ENCODE data around the gene ROBO1.

The ROBO1 gene

DNA sequence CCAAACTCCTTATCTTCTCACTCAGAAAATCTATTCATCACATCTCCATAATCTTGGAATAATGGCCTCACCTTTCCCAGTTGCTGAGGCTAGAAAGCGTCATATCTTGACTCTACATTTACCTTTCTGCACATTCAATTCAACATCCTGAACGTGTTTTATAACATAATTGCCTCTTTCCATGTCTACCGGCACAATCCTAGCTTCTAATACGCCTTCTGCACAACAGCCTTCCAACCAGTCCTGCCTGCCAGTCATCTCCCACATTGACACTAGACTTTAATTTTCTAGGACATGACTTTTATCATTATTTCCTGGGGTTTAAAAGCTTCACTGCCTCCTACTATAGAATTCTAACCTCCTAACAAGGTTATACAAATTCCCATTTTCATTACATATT is 906.6 kb downstream of the ROBO1 start:
- no peak for DNase-seq

DNA sequence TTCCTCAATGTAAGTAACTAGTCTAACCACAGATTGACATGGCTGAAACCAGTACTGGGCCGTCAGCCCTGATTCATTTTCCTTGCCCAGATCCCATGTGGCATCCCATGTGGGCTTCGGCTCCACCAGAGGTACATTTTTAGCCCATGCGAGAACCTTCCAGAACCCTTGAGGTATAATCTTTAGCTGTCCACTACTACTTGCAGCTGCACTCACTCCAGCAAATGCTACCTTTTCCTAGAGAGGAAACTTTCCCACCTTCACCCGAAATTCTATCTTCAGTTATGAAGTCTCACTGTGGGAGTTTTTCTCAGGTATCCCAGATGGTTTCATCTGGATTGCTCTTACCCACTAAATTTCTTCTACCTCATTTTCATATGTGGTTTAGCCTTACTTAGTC is 907.2 kb downstream of the ROBO1 start:
- no peak for DNase-seq

DNA sequence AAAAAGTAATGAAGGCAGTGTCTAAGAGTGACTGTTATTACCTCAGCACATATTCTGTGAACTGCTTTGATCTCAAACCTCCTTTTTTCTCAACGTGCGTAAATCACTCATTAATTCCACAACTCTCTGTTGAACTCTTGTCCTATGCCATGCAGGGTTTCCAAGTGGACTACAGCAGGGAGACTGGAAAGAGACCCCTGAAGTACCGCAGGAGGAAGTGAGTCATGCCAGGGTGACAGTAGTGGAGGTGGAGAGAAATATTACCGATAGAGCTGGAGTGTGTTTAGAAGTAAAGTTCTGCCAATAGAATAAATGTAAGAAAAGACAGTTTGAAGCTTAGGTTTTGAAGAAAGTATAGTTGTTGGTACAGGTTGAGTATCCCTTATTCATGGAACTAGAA is 908.9 kb downstream of the ROBO1 start:
- DNase-seq, result no peak

DNA sequence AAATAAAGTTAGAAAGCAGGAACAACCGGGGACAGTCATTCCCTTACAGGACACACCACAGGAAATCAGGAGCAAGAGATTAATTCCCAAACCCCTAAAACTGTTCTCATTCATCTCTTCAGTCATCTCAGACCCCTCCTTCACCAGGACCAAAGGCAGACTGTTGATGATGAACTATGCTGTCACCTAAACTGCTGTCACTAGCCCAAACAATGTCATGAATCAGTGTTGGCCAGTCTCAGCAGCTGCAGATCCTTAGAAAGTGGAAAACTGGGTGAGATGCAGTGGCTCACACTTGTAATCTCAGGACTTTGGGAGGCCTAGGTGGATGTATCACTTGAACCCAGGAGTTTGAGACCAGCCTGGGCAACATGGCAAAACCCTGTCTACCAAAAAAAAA is 909.6 kb downstream of the ROBO1 start:
- DNase-seq, result no peak

DNA sequence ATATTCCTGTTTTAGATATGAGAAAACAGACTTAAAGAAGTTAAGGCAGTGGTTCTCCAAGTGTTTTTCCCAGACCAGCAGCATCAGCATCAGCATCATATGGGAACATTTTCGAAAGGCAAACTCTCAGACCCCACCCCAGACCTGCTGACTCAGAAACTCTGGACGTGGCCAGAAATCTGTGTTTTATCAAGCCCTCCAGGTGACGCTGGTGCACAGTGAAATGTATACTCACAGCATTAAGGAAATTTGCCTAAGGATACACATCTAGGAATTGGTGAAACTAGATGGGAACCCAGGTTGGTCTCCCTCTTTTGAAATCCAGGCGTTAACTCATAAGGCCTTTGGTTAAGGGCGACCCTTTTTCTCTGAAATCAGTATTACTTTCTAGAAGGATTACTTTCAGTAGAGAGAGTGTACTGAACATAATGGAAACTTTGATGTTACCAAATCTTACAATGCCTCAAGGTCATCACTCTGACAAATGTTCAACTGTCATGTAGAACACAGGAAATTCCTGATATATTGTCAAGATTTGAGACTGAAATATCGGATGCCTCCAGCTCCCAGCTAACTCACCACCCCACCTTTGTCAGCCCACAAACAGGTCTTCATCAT is 910.2 kb downstream of the ROBO1 start:
- DNase-seq, result no peak

DNA sequence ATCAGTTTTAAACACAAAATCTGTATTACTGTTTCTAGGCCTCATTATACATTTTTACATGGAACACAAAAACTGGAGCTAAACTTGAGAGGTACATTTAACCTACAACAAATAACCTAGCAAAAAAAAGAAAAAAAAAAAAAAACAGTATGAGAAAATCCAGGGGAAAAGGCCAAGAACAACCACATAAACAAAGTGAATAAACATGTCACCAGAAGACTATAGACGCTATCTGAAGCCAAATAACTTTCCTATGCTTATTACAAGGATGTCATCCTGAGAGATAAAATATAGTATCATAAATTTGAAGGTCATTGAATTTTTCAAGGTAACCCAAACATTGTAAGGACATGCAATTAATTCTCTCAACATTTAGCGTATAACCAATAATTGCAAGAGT is 911.6 kb downstream of the ROBO1 start:
- DNase-seq, result no peak

DNA sequence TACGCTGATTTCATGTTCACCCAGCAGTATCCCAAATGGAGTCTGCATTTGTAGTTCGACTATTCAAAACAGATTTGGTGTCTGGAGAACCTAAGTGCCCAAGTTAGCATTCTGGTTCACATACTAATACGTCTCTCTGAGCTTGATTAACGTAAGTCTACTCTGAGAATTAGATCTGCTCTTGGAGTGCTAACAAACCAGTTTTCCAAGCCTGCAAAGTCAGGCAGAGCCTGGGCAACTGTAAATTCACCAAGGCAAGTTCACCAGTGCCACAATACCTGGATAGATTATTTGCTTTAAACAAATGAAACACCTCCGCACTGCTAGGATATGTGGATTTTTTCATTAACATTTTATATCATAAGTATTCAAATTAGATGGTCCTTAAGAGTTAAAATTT is 912.6 kb downstream of the ROBO1 start:
- no peak for DNase-seq

DNA sequence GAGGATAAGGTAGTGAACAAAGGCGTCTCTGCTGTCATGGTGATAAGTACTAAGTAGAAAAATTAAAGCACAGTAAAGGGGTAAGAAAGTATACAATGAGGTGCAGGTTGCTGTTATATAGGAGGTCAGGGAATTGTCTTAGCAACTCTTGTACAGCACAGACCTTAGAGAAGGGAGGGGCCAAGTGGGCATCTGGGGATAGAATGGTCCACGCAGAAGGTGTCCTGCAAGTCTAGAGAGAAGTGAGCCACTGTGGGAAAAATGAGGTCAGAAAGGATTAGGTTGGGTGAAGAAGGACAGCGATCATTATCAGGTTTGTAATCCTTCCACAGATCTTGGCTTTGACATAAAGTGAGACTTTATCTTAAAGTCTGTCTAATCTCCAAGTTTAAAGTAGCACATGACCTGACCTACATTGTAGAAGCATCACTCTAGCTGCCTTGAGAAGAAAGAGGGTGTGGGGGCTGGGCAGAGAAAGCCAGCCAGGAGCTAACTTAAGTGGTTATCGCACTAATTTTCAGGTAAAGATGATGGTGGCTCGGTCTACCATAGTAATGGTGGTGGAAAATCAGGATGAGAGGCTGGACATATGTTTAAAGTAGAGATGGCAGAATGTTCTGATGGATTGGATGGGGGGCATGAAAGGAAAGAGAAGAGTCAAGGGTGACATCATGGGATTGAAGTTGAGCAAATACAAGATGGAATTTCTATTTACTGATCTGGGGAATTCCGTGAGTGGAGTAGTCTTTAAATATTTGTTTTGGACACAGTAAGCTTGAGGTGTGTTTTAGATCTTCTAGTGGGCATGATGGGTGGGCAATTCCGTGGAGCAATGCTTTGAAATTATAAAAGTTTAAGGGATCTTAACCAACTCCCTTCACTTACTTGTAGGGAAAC is 919.2 kb downstream of the ROBO1 start:
- DNase-seq, result no peak

DNA sequence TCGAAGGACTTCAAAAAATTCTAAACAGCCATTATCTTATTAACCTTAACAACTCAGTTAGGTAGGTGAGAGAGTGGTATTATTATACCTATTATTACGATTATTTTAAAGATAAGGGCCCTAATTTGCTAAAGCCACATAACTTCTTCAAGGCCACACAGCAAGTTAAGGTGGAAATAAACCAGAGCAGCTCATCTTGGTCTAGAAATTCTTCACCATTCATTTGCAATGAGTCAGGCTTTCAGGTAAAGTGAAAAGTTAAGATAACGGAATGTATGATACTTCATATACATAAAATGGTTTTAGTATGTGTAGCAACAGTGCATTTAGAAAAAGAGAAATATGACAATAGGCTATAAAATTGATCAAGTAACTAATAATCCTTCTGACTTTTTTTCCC is 920.2 kb downstream of the ROBO1 start:
- DNase-seq, result no peak

DNA sequence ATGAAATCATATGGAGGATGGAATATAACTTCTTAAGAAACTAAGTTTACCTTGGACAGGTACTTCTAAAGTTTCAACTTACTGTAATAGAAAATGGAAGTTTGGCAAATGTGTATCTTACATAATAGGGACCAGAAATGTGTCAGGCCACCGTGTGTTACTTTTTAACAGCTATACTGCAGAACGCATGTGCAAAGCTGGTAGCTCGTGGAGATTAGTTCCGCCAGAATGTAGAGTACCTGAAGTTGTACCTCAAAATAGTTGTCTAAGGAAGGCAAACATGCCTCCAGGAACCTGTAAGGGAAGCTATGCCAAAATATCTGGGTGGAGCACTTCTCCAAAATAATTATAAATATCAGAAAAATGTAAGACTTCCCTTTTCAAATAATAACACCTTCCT is 920.6 kb downstream of the ROBO1 start:
- no peak for DNase-seq

DNA sequence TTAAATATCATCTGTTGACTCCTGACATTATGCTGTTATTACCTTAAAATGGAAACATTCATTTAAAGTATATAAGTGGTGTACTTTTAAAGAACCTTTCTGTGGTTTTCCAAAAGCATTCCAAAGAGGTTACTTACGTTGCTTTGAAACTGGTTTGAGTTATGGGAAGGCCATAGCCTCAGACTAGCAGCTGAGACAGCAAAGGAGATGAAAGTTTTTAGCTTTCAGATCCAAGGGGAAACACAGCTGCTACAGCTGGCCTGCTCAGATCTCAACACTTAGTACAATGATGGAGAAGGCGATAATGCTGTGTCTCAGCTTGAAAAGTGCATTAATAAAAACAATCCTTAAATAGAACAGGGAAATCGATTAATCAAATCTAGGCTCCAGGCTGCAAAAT is 921.1 kb downstream of the ROBO1 start:
- DNase-seq, result no peak

DNA sequence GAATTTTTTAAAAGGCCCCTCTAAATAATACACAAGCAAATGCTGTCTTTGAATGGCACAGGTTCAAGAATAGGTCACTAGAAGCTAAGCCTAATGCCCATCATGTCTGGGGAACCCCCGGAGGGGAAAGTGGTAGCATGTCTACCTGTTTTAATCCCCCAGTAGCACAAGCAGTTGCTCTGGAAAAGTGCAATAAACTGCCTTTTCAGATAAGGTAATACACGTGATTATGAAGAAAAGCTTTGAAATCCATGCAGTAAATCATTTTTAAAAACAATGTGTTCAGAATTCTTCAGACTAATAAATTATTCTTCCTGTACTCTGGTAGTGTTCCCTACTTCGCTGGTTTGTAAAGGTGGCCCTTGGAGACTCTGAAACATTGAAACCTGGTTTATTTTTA is 922.2 kb downstream of the ROBO1 start:
- no peak for DNase-seq

DNA sequence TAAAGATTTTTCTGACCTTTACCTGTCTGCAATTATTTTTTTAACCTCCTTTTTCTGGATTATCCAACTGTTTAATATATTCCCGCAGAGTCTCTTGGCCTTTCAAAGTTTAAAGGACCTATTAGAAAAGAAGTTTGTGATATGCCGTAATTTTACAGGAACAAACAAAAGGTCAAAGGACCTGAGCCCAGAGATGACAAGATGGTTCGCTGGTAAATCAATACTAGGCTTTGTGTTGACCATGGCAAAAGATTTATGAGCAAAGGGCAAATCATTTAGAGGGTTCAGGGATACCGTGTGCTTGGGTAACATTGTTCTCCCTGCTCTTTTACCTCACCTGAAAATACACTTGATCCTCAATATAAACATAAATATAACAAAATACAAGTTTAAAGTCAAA is 923.5 kb downstream of the ROBO1 start:
- no peak for DNase-seq

DNA sequence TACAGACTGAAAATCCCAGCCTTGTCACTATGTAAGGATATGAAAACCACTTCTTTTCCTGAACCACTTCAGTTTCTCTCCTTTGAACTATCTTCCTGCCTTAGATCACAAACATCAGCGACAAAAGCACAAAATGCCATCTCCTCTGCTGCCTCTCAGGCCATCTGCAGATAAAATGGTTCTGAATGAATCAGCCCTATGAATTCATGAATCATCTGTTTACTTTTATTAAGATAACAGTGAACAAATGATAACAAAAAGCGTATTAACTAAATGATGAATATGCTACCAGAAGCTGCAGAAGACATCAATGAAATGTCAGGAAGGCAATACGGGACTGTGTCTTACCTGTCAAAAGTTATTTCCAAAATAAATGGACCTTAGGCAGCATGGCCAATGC is 928.1 kb downstream of the ROBO1 start:
- DNase-seq, result no peak

DNA sequence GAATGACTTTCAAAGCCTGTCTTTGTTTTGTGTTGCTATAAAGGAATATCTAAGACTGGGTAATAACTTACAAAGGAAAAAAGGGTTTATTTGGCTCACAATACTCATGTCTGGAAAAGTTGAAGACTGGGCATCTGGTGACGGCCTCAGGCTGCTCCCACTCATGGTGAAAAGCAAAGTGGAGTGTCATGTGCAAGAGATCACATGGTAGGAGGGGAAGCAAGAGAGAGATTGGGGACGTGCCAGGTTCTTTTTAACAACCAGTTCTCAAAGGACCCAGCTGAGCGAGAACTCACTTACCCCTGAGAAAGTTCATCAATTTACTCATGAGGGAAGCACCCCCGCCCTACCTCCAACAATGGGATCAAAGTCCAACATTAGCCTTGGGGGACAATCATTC is 929.4 kb downstream of the ROBO1 start:
- DNase-seq, result no peak

DNA sequence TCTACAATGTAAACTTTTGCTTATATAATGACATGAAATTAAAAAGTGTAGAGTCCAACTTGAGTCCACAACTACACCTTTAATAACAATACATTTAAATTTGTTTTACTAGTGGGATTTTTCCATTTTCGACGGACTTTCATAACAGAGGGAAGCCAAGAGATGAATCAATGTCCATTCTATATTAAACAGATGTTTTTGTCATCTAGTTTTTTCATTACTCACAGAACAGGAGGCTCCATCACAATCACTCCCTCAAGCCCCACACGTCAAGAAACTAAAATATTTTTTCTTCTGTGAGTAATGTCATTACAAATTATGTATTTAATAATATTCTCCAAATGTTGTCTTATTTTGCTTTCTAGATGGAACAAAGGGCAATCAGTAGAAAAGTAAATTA is 932.9 kb downstream of the ROBO1 start:
- DNase-seq, result no peak

DNA sequence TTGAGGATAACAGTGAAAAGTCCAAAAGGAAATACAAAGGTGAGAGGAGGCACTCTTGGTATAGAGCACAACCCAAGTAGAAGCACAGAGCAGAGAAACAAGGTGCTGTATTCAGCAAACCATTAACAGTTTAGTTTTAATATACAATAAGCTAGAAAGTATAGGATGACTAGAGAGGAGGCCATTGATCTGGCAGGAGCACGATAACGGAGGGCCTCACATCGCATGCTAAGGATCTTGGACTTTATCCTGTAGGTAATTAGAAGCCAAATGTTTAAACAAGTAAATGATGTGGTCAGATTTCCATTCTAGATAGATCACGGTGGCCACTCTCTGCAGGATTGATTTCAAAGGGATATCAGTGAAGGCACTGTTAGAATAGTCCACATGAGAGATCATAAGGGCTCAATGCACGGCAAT is 935.0 kb downstream of the ROBO1 start:
- no peak for DNase-seq

DNA sequence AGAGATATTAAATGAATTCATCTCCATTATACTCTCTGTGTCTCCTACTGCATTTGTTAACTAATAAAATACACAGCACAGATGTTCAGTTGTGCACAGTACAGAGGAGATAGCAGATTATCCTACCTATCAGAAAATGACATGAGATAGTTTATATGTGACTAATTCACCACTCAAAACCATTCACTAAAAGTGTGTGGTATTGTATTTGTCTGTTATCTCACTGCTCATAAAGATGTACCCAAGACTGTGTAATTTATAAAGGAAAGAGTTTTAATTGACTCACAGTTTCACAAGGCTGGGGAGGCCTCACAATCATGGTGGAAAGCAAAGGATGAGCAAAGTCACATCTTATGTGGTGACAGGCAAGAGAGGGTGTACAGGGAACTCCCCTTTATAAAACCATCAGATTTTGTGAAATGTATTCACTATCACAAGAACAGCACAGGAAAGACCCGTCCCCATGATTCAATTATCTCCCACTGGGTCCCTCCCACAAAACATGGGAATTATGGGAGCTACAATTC is 936.3 kb downstream of the ROBO1 start:
- DNase-seq, result no peak

DNA sequence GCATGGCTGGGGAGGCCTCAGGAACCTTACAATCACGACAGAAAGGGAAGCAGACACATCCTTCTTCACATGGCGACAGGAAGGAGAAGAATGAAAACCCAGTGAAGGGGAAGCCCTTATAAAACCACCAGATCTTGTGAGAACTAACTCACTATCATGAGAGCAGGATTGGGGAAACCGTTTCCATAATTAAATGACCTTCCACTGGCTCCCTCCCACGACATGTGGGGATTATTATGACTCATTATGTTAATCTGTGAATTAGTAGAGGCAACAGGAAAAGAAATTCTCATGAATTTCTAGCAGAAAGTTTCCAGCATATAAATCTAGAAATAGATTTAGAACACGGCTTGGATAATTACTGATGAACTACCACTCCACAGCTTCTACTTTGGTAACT is 937.3 kb downstream of the ROBO1 start:
- DNase-seq, result no peak

DNA sequence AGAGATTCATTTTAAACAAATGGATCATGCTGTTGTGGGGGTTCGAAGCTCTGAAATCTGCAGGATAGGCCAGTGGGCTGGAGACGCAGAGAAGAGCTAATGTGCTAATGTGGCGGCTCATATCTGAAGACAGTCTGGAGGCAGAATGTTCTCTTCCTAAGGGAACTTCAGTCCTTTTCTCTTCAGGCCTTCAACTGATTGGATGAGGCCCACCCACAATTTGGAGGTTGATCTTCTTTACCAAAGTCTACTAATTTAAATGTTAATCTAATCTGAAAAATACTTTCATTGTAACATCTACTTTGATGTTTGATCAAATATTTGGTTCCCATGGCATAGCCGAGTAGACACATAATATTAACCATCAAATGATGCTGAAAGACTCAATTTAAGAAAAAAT is 940.2 kb downstream of the ROBO1 start:
- no peak for DNase-seq

DNA sequence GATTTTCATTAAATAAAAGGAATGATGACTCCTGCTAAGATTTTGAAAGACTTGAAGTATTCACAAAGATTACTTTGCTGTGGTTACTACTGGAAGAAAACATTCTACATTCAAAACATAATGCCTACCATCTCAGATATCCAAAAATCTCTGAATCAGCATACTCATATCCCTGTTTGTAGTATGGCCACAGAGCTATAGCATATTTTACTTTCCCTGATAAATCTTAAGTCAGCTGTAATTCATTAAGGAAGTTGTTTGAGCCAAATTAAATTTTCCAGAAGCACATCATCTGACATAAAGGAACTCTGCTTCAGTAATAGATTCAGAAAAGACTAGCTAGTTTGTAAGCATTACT is 942.0 kb downstream of the ROBO1 start:
- DNase-seq, result no peak

DNA sequence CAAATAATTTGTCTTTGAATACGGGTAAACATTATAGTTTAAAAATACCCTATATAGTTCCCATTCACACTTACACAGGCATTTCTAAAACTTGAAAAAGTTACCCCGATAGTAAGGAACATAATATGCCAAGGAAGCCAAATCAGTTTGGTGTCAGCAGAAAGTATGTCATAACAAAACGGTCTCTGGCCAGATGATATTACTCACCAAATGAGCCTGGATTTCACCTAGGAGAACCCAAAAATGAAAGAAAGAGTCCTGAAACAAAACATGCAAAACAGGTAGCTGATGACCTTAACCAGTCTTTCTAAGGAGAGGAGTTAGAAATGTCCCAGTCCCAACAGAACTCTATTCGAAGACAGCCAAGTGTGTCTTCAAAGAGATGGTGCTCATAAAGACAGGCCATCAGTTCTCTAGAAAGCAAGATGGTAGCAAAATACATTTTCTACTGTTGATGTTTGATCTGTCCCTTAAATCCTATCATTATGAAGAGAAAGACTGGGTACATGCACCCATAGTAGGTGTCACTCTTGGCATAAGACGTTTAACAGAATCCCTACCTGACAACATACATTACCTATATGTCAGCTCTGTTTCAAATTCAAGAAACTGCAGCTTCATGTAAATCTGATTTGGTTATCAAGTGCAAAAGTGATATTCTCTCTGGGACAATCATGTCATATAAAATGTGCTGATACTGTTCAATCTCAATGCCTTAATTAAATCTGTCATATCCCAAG is 942.5 kb downstream of the ROBO1 start:
- DNase-seq, result no peak

DNA sequence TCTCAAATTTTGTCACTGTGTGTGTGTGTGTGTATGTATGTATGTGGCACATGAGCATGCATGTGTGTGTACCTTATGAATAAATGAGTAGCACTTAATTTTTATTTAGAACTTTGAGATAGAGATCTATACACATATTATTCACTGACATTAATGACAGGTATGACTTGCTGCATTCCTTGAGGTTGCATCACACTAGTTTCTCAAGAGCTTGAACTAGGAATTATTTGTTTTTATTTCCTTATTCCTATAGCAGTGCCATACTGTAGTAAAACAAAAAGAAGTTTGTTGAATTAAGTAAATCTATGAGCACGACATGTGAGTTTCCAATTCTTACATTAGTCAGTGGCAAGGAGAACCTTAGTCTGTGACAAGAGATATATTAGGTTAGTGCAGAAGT is 943.9 kb downstream of the ROBO1 start:
- DNase-seq, result no peak

DNA sequence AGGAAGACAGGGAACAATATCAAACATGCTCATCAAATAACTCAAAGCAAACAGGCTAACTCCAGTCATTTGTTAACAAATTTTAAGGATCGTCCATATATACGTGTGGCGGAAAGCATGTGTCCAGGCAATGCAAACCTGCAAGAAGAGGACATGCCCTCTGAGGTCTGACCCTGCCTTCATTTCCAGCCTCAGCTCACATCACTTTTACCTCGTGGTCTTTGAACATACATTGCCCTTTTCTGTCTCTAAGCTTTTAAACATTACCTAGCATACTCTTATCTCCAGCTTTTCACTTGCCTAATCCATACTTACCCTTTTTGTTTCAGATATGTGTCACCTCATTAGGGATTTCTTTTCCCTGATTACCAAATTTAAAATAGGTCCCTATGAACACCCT is 944.4 kb downstream of the ROBO1 start:
- no peak for DNase-seq

Measured in NCI-H2029 (cell line).